ENCODE data around the gene UBQLN3.

The UBQLN3 gene

GRCh38 chr11:5486421-5486820, 23.3 kb downstream of the UBQLN3 start:
- CTCF ChIA-PET: no interaction called here
- POLR2A ChIA-PET: no interaction called here
- no peak for DNase-seq (ENCODE audit: extremely low spot score)
- TF ChIP-seq ZNF384 (IDR thresholded peaks at IDR 0.05): no peak
- TF ChIP-seq, protein P1, sequence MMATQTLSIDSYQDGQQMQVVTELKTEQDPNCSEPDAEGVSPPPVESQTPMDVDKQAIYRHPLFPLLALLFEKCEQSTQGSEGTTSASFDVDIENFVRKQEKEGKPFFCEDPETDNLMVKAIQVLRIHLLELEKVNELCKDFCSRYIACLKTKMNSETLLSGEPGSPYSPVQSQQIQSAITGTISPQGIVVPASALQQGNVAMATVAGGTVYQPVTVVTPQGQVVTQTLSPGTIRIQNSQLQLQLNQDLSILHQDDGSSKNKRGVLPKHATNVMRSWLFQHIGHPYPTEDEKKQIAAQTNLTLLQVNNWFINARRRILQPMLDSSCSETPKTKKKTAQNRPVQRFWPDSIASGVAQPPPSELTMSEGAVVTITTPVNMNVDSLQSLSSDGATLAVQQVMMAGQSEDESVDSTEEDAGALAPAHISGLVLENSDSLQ (IDR thresholded peaks at IDR 0.05): no peak

DNA sequence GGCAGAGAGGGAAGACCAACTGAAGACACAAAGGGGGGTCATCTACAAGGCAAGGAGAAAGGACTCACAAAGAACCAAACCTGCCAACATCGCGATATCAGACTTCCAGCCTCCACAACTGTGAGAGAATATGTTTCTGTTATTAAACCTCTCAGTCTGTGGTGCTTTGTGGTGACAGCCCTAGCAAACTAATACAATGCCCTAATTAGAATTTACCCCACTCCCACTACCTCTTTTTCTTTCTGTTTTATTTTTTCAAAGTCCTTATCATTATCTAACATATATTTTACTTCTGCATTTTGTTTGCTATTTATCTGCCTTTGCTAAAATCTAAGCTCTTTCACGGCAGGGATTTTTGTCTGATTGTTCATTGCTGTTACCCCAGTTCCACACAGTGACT, 23.8 kb downstream of the UBQLN3 start:
- no peak for DNase-seq (ENCODE audit: extremely low spot score)
- ChIA-PET POLR2A (no interaction called here), CTCF (no interaction called here)
- TF ChIP-seq SP1 (IDR thresholded peaks at IDR 0.05): no peak
- TF ChIP-seq ELF4 (IDR thresholded peaks at IDR 0.05): no peak
- TF ChIP-seq ARNT (IDR thresholded peaks at IDR 0.05): no peak

- DNase-seq (ENCODE audit: extremely low spot score): peak; percentile 49
- TF ChIP-seq TARDBP (IDR thresholded peaks at IDR 0.05) (no peak), BHLHE40 (IDR thresholded peaks at IDR 0.05; ENCODE audit: borderline replicate concordance) (no peak), FOXA1 (IDR thresholded peaks at IDR 0.05) (no peak), L3MBTL2 (conservative IDR thresholded peaks at IDR 0.05) (no peak), FOXK2 (IDR thresholded peaks at IDR 0.05) (no peak), ZNF384 (IDR thresholded peaks at IDR 0.05) (no peak), ARNT (IDR thresholded peaks at IDR 0.05) (no peak), NFRKB (IDR thresholded peaks at IDR 0.05) (no peak), ELF4 (IDR thresholded peaks at IDR 0.05) (no peak), SP1 (IDR thresholded peaks at IDR 0.05) (no peak), LEF1 (IDR thresholded peaks at IDR 0.05; ENCODE audit: borderline replicate concordance) (no peak), FOXM1 (IDR thresholded peaks at IDR 0.05; ENCODE audit: borderline replicate concordance) (no peak), HDGF (IDR thresholded peaks at IDR 0.05; ENCODE audit: borderline replicate concordance) (no peak), SUZ12 (IDR thresholded peaks at IDR 0.05) (no peak), CTBP1 (IDR thresholded peaks at IDR 0.05; ENCODE audit: borderline replicate concordance) (no peak)
- TF ChIP-seq, protein P1 (IDR thresholded peaks at IDR 0.05): no peak
- ChIA-PET CTCF (interaction anchor here (0.7 kb wide), 1 partner anchor 79 kb away, joined by 3 read pairs; no protein-coding TSS in a partner anchor), POLR2A (no interaction called here)
Measured at GRCh38 chr11:5476186-5476819, 33.5 kb downstream of the UBQLN3 start.

DNA sequence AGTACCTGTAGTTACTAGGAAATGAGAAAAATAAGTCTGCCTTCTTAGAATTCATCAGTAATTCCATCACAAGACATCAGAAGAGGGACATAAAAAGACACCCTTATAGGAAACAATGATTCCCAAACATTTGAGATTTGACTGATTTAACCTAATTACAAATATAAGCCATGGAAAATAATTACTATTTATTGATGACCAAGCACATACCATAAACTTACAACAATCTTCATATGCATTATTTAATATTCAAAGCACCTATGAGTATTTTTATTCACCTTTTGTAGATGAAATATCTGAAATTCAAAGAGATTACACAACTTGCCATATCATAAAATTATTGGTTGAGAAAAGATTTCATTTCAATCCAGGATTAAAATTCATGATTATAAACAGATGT, 35.8 kb downstream of the UBQLN3 start:
- CTCF ChIA-PET: no interaction called here
- POLR2A ChIA-PET: no interaction called here
- TF ChIP-seq CTBP1 (IDR thresholded peaks at IDR 0.05; ENCODE audit: borderline replicate concordance) (no peak), FOXA1 (IDR thresholded peaks at IDR 0.05) (no peak), FOXM1 (IDR thresholded peaks at IDR 0.05; ENCODE audit: borderline replicate concordance) (no peak), SP1 (IDR thresholded peaks at IDR 0.05) (no peak), SUZ12 (IDR thresholded peaks at IDR 0.05) (no peak), ARNT (IDR thresholded peaks at IDR 0.05) (no peak), LEF1 (IDR thresholded peaks at IDR 0.05; ENCODE audit: borderline replicate concordance) (no peak), TARDBP (IDR thresholded peaks at IDR 0.05) (no peak)
- no peak for DNase-seq (ENCODE audit: extremely low spot score)

GRCh38 chr11:5467527-5467926, 42.2 kb downstream of the UBQLN3 start:
- no peak for DNase-seq (ENCODE audit: extremely low spot score)
- TF ChIP-seq FOXM1 (IDR thresholded peaks at IDR 0.05; ENCODE audit: borderline replicate concordance) (no peak), L3MBTL2 (conservative IDR thresholded peaks at IDR 0.05) (no peak), FOXA1 (IDR thresholded peaks at IDR 0.05) (no peak)
- ChIA-PET CTCF (no interaction called here), POLR2A (no interaction called here)

GRCh38 chr11:5460983-5461621, 48.7 kb downstream of the UBQLN3 start:
- no peak for DNase-seq (ENCODE audit: extremely low spot score)
- TF ChIP-seq HDGF (IDR thresholded peaks at IDR 0.05; ENCODE audit: borderline replicate concordance) (no peak), SP1 (IDR thresholded peaks at IDR 0.05) (no peak), SUZ12 (IDR thresholded peaks at IDR 0.05) (no peak), FOXM1 (IDR thresholded peaks at IDR 0.05; ENCODE audit: borderline replicate concordance) (no peak), CTBP1 (IDR thresholded peaks at IDR 0.05; ENCODE audit: borderline replicate concordance) (no peak), NFRKB (IDR thresholded peaks at IDR 0.05) (no peak), ZNF384 (IDR thresholded peaks at IDR 0.05) (no peak), LEF1 (IDR thresholded peaks at IDR 0.05; ENCODE audit: borderline replicate concordance) (no peak), L3MBTL2 (conservative IDR thresholded peaks at IDR 0.05) (no peak), FOXA1 (IDR thresholded peaks at IDR 0.05) (no peak), ELF4 (IDR thresholded peaks at IDR 0.05) (no peak), FOXK2 (IDR thresholded peaks at IDR 0.05) (no peak), TARDBP (IDR thresholded peaks at IDR 0.05) (no peak), ARNT (IDR thresholded peaks at IDR 0.05) (no peak), BHLHE40 (IDR thresholded peaks at IDR 0.05; ENCODE audit: borderline replicate concordance) (no peak)
- TF ChIP-seq, protein P1 (IDR thresholded peaks at IDR 0.05): no peak
- CTCF ChIA-PET: no interaction called here
- POLR2A ChIA-PET: no interaction called here
